Measurements from ENCODE around the gene CDAN1.

DNA sequence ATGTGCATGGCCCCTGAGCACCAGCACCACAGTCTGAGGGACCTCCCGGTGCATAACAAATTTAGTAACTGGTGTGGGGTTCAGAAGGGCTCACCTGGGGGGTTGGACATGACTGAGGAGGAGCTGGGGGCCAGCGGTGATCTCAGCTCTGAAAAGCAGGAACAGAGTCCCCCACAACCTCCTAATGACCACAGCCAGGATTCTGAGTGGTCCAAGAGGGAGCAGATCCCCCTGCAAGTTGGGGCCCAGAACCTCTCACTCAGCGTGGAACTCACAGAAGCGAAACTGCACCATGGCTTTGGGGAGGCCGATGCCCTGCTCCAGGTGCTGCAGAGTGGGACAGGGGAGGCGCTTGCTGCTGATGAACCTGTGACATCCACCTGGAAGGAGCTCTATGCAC is 43.0 kb downstream of the CDAN1 start:
- TF ChIP-seq HDAC6 (IDR thresholded peaks at IDR 0.05; ENCODE audit: unreplicated experiment) (no peak), GABPA (IDR thresholded peaks at IDR 0.05; ENCODE audit: low read depth) (no peak), TCF12 (IDR thresholded peaks at IDR 0.05; ENCODE audit: low read depth, low read length) (no peak), CTCF (IDR thresholded peaks at IDR 0.05 in 2 of 3, conservative IDR thresholded peaks at IDR 0.05 in 1 of 3; ENCODE audit: control insufficient read depth in 2 of 3, extremely low read depth in 1 of 3, insufficient read depth in 1 of 3, low read depth in 3 of 3, low read length in 3 of 3) (no peak)

Measured in GM12878 (cell line).